SK-N-SH (cell line): Measurements from ENCODE around the gene APOL4. TPM values are rescaled to one million over a fixed set of nuclear protein-coding genes. Genes with fewer than 3 reads are reported as not detected.

Experiments
- CTCF ChIA-PET: fragments of 300-600, 350-600 bp; formaldehyde crosslinking; extraction: SDS; loops from one replicate; lab custom pipeline; 2021; lab: Yijun Ruan, JAX
- POLR2A ChIA-PET: fragments of 350-600 bp; sonication (Branson Sonifier 250); formaldehyde crosslinking; extraction: SDS; loops from one replicate; lab custom pipeline; 2020; ENCODE audit warnings: antibody characterized with exemption, inconsistent platforms; lab: Yijun Ruan, JAX
- DNase-seq: peaks from one replicate; pipeline ENCODE4 v3.0.0; 2012
- H2AFZ ChIP-seq: fragments of 200-600 bp; sonication (generic); 2 replicates; pipeline ENCODE4 v1.8.1; 2016; ENCODE audit warnings: antibody characterized with exemption, mild to moderate bottlenecking, low read depth
- H3F3A ChIP-seq: fragments of 200-600 bp; sonication (generic); replicated peaks from 2 replicates; pipeline ENCODE3; 2016; ENCODE audit warnings: antibody characterized with exemption, mild to moderate bottlenecking; ENCODE audit not compliant: insufficient read depth
- H3K27ac ChIP-seq, 2 experiments: fragments of 200-500 bp in 1 of 2; fragments of 200-600 bp in 1 of 2; sonication (Bioruptor generic) in 1 of 2; sonication (generic), shearing (Covaris generic) in 1 of 2; 2 replicates each; pipeline versions ENCODE4 v1.5.1 to v1.6.1; 2014 to 2016; ENCODE audit warnings: low read depth in 2 of 2, inconsistent platforms in 1 of 2, low read length in 1 of 2, mild to moderate bottlenecking in 1 of 2, mixed read lengths in 1 of 2
- H3K27me3 ChIP-seq: fragments of 200-600 bp; sonication (generic), shearing (Covaris generic); 2 replicates; pipeline ENCODE4 v1.6.1; 2016; ENCODE audit warnings: mixed run types; ENCODE audit not compliant: insufficient read depth
- H3K36me3 ChIP-seq, 2 experiments: fragments of 200-500 bp in 1 of 2; fragments of 200-600 bp in 1 of 2; sonication (Bioruptor generic) in 1 of 2; sonication (generic) in 1 of 2; replicated peaks in 1 of 2; 2 replicates each; pipeline versions ENCODE3 to v1.5.1; 2014 to 2016; ENCODE audit warnings: low read length in 1 of 2, mild to moderate bottlenecking in 1 of 2; ENCODE audit not compliant: insufficient read depth in 2 of 2, control insufficient read depth in 1 of 2
- H3K4me1 ChIP-seq, 2 experiments: fragments of 200-500 bp in 1 of 2; fragments of 200-600 bp in 1 of 2; sonication (Bioruptor generic) in 1 of 2; sonication (generic), shearing (Covaris generic) in 1 of 2; 2 replicates each; pipeline versions ENCODE4 v1.5.1 to v1.6.1; 2014 to 2016; ENCODE audit warnings: low read depth in 1 of 2, low read length in 1 of 2, mixed run types in 1 of 2; ENCODE audit not compliant: insufficient read depth in 2 of 2, control insufficient read depth in 1 of 2
- H3K4me2 ChIP-seq: fragments of 200-600 bp; sonication (generic), shearing (Covaris generic); 2 replicates; pipeline ENCODE4 v1.6.1; 2017; ENCODE audit warnings: mixed run types
- H3K4me3 ChIP-seq, 2 experiments: fragments of 200-500 bp in 1 of 2; fragments of 200-600 bp in 1 of 2; sonication (Bioruptor generic) in 1 of 2; sonication (generic), shearing (Covaris generic) in 1 of 2; 2 replicates each; pipeline versions ENCODE4 v1.5.1 to v1.8.1; 2014 to 2016; ENCODE audit warnings: low read depth in 2 of 2, inconsistent platforms in 1 of 2, low read length in 1 of 2, mild to moderate bottlenecking in 1 of 2, mixed read lengths in 1 of 2, moderate library complexity in 1 of 2
- H3K79me2 ChIP-seq: fragments of 200-600 bp; sonication (generic); 2 replicates; pipeline ENCODE4 v1.8.1; 2017; ENCODE audit warnings: mild to moderate bottlenecking; ENCODE audit not compliant: insufficient read depth
- H3K9ac ChIP-seq: fragments of 200-600 bp; sonication (generic); 2 replicates; pipeline ENCODE4 v1.6.1; 2017; ENCODE audit warnings: mixed run types
- H3K9me2 ChIP-seq: fragments of 200-600 bp; sonication (generic); 2 replicates; pipeline ENCODE4 v1.6.1; 2017; ENCODE audit warnings: mixed run types
- H3K9me3 ChIP-seq: fragments of 200-600 bp; sonication (generic); 2 replicates; pipeline ENCODE4 v1.6.1; 2017; ENCODE audit warnings: mixed run types, mild to moderate bottlenecking, moderate library complexity
- H4K20me1 ChIP-seq: fragments of 200-600 bp; sonication (generic); 2 replicates; pipeline ENCODE4 v1.6.1; 2017; ENCODE audit warnings: mild to moderate bottlenecking, mixed run types; ENCODE audit not compliant: insufficient read depth
- EZH2phosphoT487 ChIP-seq: fragments of 200-600 bp; sonication (generic); IDR thresholded peaks from 2 replicates; pipeline ENCODE4 v1.6.1; 2017; ENCODE audit warnings: low read depth, mixed run types, mild to moderate bottlenecking, antibody characterized with exemption, moderate library complexity, borderline replicate concordance
- FOSL2 ChIP-seq: IDR thresholded peaks from 2 replicates; pipeline ENCODE4 v1.4.0; 2012; ENCODE audit warnings: low read depth, mild to moderate bottlenecking, moderate library complexity, borderline replicate concordance
- FOXJ3 ChIP-seq: sonication (generic); formaldehyde crosslinking; IDR thresholded peaks from 2 replicates; pipeline ENCODE4 v1.5.1; 2020; ENCODE audit warnings: mild to moderate bottlenecking, missing genetic modification reagents
- FOXM1 ChIP-seq: IDR thresholded peaks from 2 replicates; pipeline ENCODE4 v1.4.0; 2012; ENCODE audit warnings: low read depth, mild to moderate bottlenecking
- GABPA ChIP-seq: IDR thresholded peaks from 2 replicates; pipeline ENCODE4 v1.4.0; 2012; ENCODE audit warnings: low read depth, mild to moderate bottlenecking
- GATA2 ChIP-seq: sonication (generic); formaldehyde crosslinking; IDR thresholded peaks from 2 replicates; pipeline ENCODE4 v1.5.0; 2020; ENCODE audit warnings: mild to moderate bottlenecking, missing genetic modification reagents
- MEF2A ChIP-seq: IDR thresholded peaks from 2 replicates; pipeline ENCODE4 v1.4.0; 2012; ENCODE audit warnings: low read depth, borderline replicate concordance
- MXI1 ChIP-seq: IDR thresholded peaks from 2 replicates; pipeline ENCODE4 v1.6.1; 2012; ENCODE audit warnings: mild to moderate bottlenecking, low read depth, low read length, improper control_type of control experiment
- NFIC ChIP-seq: IDR thresholded peaks from 2 replicates; pipeline ENCODE4 v1.4.0; 2012; ENCODE audit warnings: borderline replicate concordance
- NRF1 ChIP-seq: IDR thresholded peaks from 2 replicates; pipeline ENCODE4 v1.6.1; 2012; ENCODE audit warnings: low read depth, mild to moderate bottlenecking, low read length
- POLR2AphosphoS5 ChIP-seq: IDR thresholded peaks from 2 replicates; pipeline ENCODE4 v1.6.1; 2012; ENCODE audit warnings: low read depth, low read length
- RAD21 ChIP-seq: IDR thresholded peaks from 2 replicates; pipeline ENCODE4 v1.6.1; 2012; ENCODE audit warnings: mild to moderate bottlenecking, low read length
- REST ChIP-seq: IDR thresholded peaks from 2 replicates; pipeline ENCODE4 v1.6.1; 2012; ENCODE audit warnings: mild to moderate bottlenecking, low read depth, low read length, moderate library complexity
- RFX5 ChIP-seq: IDR thresholded peaks from 2 replicates; pipeline ENCODE4 v1.6.1; 2012; ENCODE audit warnings: mild to moderate bottlenecking, improper control_type of control experiment, low read length
- RXRA ChIP-seq: IDR thresholded peaks from 2 replicates; pipeline ENCODE4 v1.4.0; 2012; ENCODE audit warnings: low read depth, mild to moderate bottlenecking, borderline replicate concordance
- TAF1 ChIP-seq: IDR thresholded peaks from 2 replicates; pipeline ENCODE4 v1.6.1; 2012; ENCODE audit warnings: low read depth, mild to moderate bottlenecking, low read length, moderate library complexity, borderline replicate concordance
- TCF12 ChIP-seq: IDR thresholded peaks from 2 replicates; pipeline ENCODE4 v1.4.0; 2012
- TEAD4 ChIP-seq: IDR thresholded peaks from 2 replicates; pipeline ENCODE4 v1.4.0; 2012; ENCODE audit warnings: mild to moderate bottlenecking, borderline replicate concordance; ENCODE audit not compliant: insufficient read depth
- USF2 ChIP-seq: fragments of 150-350 bp; IDR thresholded peaks from 2 replicates; pipeline ENCODE4 v1.6.1; 2017; ENCODE audit warnings: antibody characterized with exemption, low read length, low read depth, borderline replicate concordance
- WGBS: methylation state at CpG from one replicate; pipeline ENCODE4 v1.1.6; 2017; ENCODE audit warnings: low lambda C conversion rate; 5-methylcytosine and 5-hydroxymethylcytosine counted together
- polyA plus RNA-seq, 3 experiments: library from polyadenylated mRNA; depleted of rRNA; stranded (reverse); fragments of >200 nt; gene quantifications; 2 replicates each; pipeline ENCODE4 v1.2.3, GENCODE V29; 2012
- TF ChIP-seq, protein P1 (sequence below): IDR thresholded peaks from 2 replicates; pipeline ENCODE4; 2012

Gene APOL4
- polyA plus RNA-seq, 1 of the 3 experiments (the other 2 are of a cell fraction), result 0.08 TPM

DNA sequence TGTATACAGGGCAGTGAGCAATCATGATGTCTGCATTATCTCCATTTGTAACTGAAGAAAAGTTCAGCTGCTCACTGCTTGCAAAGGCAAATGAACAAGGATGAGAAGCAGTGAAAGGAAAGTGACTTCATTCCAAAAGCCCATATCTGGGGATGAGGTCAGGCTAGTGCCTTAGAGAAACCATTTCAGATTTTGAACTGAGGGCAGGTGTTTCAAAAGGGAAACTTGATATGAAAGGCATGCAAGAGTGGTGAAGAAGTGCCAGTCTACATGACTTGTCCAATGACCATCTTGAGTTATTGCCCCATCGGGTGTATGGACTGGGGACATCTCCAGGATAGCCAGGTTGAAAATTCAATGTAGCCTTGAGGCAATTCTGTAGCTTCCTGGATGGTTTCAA lies 7.3 kb upstream of the APOL4 start:
- POLR2A ChIA-PET, result no interaction called here
- no peaks in the 10 kb centered on the region for H3K4me1 ChIP-seq
- TF ChIP-seq GATA2 (CRISPR knock-in tag), result no peak
- TF ChIP-seq USF2, result no peak
- no peak for TF ChIP-seq RAD21
- H3K4me3 ChIP-seq, result no peak overlapping the region
- CTCF ChIA-PET, result interaction anchor here (1.1 to 1.2 kb wide), 2 partner anchors 12 to 16 kb away, joined by 3 to 5 read pairs; no protein-coding TSS in a partner anchor
- no peak overlapping the region for H3K27ac ChIP-seq
- no peaks in the 10 kb centered on the region for H3K79me2 ChIP-seq
- H2AFZ ChIP-seq, result no peak overlapping the region
- H4K20me1 ChIP-seq, result no peaks in the 10 kb centered on the region
- no peaks in the 10 kb centered on the region for H3K9me2 ChIP-seq
- no peaks in the 10 kb centered on the region for H3F3A ChIP-seq
- DNase-seq, result no peak
- no peaks in the 10 kb centered on the region for H3K36me3 ChIP-seq
- H3K4me2 ChIP-seq, result no peak overlapping the region
- H3K27me3 ChIP-seq, result peaks cover 8% of the 10 kb centered on the region; the same call in 1 of the 2 replicates
- no peaks in the 10 kb centered on the region for H3K9me3 ChIP-seq
- H3K9ac ChIP-seq, result no peak overlapping the region
- WGBS, result 73% methylated on average over 1 of the region's 1 CpG

DNA sequence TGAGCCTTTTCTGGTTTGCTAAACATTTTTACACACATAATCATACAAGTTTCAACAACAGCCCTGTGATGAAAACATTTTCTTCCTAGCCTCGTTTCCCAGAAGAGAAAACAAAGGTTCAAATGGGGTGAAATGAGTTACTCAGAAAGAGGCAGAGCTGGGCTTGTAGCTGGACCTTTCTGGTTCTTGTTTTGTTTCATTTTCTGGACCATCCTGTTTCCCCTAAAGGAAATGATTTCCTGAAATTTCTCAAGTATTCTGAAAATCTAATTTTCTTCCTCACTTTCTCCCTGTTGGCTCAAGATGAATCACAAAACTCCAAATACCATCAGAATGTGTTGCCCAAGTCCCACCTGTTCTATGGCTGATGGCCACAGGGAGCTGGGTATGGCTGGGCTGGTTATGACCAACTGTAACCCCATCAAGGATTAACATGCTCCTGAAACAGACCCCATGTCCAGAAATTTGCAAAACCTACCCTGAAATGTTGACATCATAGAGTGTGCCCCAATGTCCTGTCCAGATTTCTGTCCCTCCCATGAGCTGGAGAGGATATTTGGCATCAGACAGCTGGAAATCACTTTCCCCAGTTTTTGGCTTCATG lies 6.7 kb upstream of the APOL4 start:
- no peak overlapping the region for H3K9ac ChIP-seq
- H2AFZ ChIP-seq, result no peak overlapping the region
- 0% methylated on average over 1 of the region's 1 CpG for WGBS
- no peak overlapping the region for H3K4me2 ChIP-seq
- no peaks in the 10 kb centered on the region for H3K36me3 ChIP-seq
- H3K27me3 ChIP-seq, result peaks cover 1% of the 10 kb centered on the region; the same call in 1 of the 2 replicates
- no peaks in the 10 kb centered on the region; a peak in 1 of 4 replicates for H3K4me1 ChIP-seq
- ChIA-PET POLR2A (no interaction called here), CTCF (interaction anchor here (0.7 to 2.0 kb wide), 4 partner anchors 12 to 78 kb away, joined by 3 to 6 read pairs (median 4); no protein-coding TSS in a partner anchor)
- H4K20me1 ChIP-seq, result no peaks in the 10 kb centered on the region
- H3F3A ChIP-seq, result no peaks in the 10 kb centered on the region
- no peaks in the 10 kb centered on the region for H3K9me3 ChIP-seq
- no peaks in the 10 kb centered on the region for H3K79me2 ChIP-seq
- no peak for DNase-seq
- no peak overlapping the region for H3K4me3 ChIP-seq
- H3K9me2 ChIP-seq, result no peaks in the 10 kb centered on the region
- H3K27ac ChIP-seq, result no peak overlapping the region
- TF ChIP-seq FOXJ3 (CRISPR knock-in tag) (no peak), REST (no peak), TEAD4 (no peak), POLR2AphosphoS5 (no peak), FOXM1 (no peak), GABPA (no peak), MEF2A (no peak), NFIC (no peak), RFX5 (no peak), TAF1 (no peak), MXI1 (no peak), FOSL2 (no peak), GATA2 (CRISPR knock-in tag) (no peak), EZH2phosphoT487 (no peak), RXRA (no peak), USF2 (no peak), TCF12 (no peak), NRF1 (no peak)
- TF ChIP-seq, protein P1, sequence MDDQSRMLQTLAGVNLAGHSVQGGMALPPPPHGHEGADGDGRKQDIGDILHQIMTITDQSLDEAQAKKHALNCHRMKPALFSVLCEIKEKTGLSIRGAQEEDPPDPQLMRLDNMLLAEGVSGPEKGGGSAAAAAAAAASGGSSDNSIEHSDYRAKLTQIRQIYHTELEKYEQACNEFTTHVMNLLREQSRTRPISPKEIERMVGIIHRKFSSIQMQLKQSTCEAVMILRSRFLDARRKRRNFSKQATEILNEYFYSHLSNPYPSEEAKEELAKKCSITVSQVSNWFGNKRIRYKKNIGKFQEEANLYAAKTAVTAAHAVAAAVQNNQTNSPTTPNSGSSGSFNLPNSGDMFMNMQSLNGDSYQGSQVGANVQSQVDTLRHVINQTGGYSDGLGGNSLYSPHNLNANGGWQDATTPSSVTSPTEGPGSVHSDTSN, result no peak
